BE2C (cell line): ENCODE measurements around the gene ECSIT.

Experiments used
- DNase-seq: peaks from one replicate; pipeline ENCODE4 v3.0.0-alpha.2; 2020
- H3K27me3 ChIP-seq: fragments of 250-450 bp; sonication (Bioruptor Pico); 2 replicates; pipeline ENCODE4 v1.5.1; 2020; ENCODE audit warnings: mild to moderate bottlenecking
- H3K36me3 ChIP-seq: fragments of 250-450 bp; sonication (Bioruptor Pico); 2 replicates; pipeline ENCODE4 v1.5.1; 2020; ENCODE audit warnings: mild to moderate bottlenecking
- H3K4me1 ChIP-seq: fragments of 250-450 bp; sonication (Bioruptor Pico); 2 replicates; pipeline ENCODE4 v1.5.1; 2020
- H3K4me3 ChIP-seq: 2 replicates; pipeline ENCODE4 v1.5.1; 2011; ENCODE audit warnings: low read depth, low read length
- H3K9me3 ChIP-seq: fragments of 250-450 bp; sonication (Bioruptor Pico); 2 replicates; pipeline ENCODE4 v1.5.1; 2020
- TF ChIP-seq, protein P1 (sequence below): IDR thresholded peaks from 2 replicates; pipeline ENCODE4 v1.5.1; 2012; ENCODE audit warnings: mild to moderate bottlenecking, low read depth, low read length

Gene ECSIT

GRCh38 chr19:11496391-11497163 is 32.4 kb downstream of the ECSIT start:
- DNase-seq = peak; percentile 85
- H3K36me3 ChIP-seq = no peaks in the 10 kb centered on the region; the same call in 1 of the 2 replicates

DNA sequence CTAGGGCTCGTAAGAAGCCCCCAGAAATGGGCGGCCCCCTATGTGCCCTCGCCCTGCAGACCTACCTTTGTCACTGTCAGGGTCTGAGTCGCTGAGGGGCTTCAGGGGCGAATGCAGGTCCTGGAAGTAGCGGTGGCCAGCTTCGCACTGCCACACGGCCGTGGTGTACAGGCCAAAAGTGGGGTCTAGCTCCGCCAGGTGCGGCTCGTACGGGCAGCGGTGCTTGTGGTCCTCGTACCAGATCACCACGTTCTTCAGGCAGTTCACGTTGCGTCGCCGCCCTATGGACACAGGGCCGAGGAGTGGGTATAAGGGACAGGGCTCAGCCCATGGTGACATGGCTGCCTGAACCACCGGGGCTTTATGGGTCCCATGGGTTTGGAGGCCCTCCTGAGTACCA is 33.0 kb downstream of the ECSIT start:
- TF ChIP-seq, protein P1, sequence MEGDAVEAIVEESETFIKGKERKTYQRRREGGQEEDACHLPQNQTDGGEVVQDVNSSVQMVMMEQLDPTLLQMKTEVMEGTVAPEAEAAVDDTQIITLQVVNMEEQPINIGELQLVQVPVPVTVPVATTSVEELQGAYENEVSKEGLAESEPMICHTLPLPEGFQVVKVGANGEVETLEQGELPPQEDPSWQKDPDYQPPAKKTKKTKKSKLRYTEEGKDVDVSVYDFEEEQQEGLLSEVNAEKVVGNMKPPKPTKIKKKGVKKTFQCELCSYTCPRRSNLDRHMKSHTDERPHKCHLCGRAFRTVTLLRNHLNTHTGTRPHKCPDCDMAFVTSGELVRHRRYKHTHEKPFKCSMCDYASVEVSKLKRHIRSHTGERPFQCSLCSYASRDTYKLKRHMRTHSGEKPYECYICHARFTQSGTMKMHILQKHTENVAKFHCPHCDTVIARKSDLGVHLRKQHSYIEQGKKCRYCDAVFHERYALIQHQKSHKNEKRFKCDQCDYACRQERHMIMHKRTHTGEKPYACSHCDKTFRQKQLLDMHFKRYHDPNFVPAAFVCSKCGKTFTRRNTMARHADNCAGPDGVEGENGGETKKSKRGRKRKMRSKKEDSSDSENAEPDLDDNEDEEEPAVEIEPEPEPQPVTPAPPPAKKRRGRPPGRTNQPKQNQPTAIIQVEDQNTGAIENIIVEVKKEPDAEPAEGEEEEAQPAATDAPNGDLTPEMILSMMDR = no peak
- Histone ChIP-seq H3K4me1 (no peaks in the 10 kb centered on the region), H3K4me3 (no peak overlapping the region), H3K27me3 (no peaks in the 10 kb centered on the region), H3K9me3 (no peaks in the 10 kb centered on the region), H3K36me3 (no peaks in the 10 kb centered on the region; the same call in 1 of the 2 replicates)
- DNase-seq = no peak

More at GRCh38 chr19:11496391-11497163, 32.4 kb downstream of the ECSIT start:
- Histone ChIP-seq H3K9me3 (no peaks in the 10 kb centered on the region), H3K4me1 (no peaks in the 10 kb centered on the region), H3K4me3 (no peak overlapping the region), H3K27me3 (no peaks in the 10 kb centered on the region)
- TF ChIP-seq, protein P1 = peak; percentile 81

DNA sequence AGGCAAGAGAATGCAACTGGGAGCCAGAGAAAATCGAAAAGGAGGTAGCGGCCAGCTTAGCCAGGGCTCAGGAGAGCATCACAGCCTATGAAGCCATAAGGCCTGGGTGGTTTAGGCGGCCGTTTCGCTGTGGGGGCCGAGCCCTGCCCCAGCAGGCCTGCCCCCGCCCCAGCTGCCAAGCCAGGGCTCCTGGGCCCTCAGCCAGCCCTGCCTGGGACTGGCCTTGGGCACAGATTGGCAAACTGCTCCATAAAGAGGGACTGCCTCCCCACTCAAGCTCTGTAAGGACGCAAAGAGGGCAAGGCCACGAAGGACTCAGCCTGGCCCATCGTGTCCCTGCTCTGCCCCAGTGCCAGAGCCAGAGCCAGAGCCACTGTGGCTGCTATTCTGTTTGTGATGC is 33.5 kb downstream of the ECSIT start:
- no peak for DNase-seq
- Histone ChIP-seq H3K4me1 (no peaks in the 10 kb centered on the region), H3K27me3 (no peaks in the 10 kb centered on the region), H3K36me3 (no peaks in the 10 kb centered on the region; the same call in 1 of the 2 replicates), H3K9me3 (no peaks in the 10 kb centered on the region), H3K4me3 (no peak overlapping the region)
- TF ChIP-seq, protein P1 = no peak

DNA sequence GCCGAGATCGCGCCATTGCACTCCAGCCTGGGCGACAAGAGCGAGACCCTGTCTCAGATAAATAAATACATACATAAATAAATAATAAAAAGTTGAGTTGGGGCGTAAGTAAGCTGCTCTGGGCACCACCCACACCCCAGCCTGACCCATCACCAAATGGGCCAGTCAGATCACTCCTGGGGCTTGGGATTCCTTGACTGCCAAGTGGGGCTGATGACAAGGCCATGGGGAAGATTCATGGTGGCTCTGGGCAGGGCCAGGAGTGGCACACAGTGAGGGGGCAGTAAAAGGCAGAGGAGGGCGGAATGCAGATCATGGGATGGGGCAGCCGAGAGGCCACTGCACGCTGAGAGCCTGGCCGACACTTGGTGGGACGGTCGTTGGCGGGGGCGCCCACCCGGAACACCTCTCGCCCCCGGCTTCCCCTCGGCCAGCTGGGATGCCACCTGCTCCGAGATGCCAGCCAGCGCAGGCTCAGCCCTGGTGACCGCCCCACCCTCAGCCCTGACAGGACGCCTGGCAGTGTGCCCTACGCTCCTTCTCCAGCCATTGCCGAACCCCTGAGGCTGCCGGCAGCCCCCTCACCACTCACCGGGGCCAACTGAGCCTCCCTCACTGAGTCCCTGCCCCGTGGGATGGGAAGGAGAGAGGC is 34.2 kb downstream of the ECSIT start:
- Histone ChIP-seq H3K4me1 (no peaks in the 10 kb centered on the region), H3K36me3 (no peaks in the 10 kb centered on the region; the same call in 1 of the 2 replicates), H3K4me3 (no peak overlapping the region), H3K27me3 (no peaks in the 10 kb centered on the region), H3K9me3 (no peaks in the 10 kb centered on the region)
- TF ChIP-seq, protein P1 = no peak
- no peak for DNase-seq

GRCh38 chr19:11489378-11489777 is 39.6 kb downstream of the ECSIT start:
- DNase-seq = no peak
- no peaks in the 10 kb centered on the region for H3K36me3 ChIP-seq
- TF ChIP-seq, protein P1 = no peak

More at GRCh38 chr19:11489378-11489777, 39.6 kb downstream of the ECSIT start:
- no peaks in the 10 kb centered on the region for H3K4me1 ChIP-seq
- H3K4me3 ChIP-seq = no peak overlapping the region
- H3K9me3 ChIP-seq = no peaks in the 10 kb centered on the region
- no peaks in the 10 kb centered on the region for H3K27me3 ChIP-seq
